HG03097 (cell line): Measurements from ENCODE around the gene OR2T34.
"Not testable (repeated sequence)": the region's sequence is repeated elsewhere in the genome, so short reads cannot be mapped to it uniquely, and the experiment has no call there.

Experiments
- ATAC-seq: cut with Tn5 transposase; IDR thresholded peaks from one replicate; pipeline ENCODE4 v1.9.1; 2021; ENCODE audit not compliant: unreplicated experiment, low FRiP score

Gene OR2T34

GRCh38 chr1:248565530-248566373 is 8.8 kb downstream of the OR2T34 start:
- peak; percentile 69 for ATAC-seq

- ATAC-seq, result not testable (repeated sequence)
Observed at GRCh38 chr1:248562672-248563071, 11.9 kb downstream of the OR2T34 start, which contains the start of gene OR2T29. OR2T29 (minus strand) TSS chr1:248562772; CDS start chr1:248559491, 3,281 bp downstream.

- ATAC-seq, result not testable (repeated sequence)
Observed at GRCh38 chr1:248551027-248551426, 23.5 kb downstream of the OR2T34 start.

- ATAC-seq, result not testable (repeated sequence)
Observed at GRCh38 chr1:248547383-248547782, 27.2 kb downstream of the OR2T34 start.

- ATAC-seq, result not testable (repeated sequence)
Observed at GRCh38 chr1:248537449-248537848, 37.1 kb downstream of the OR2T34 start.
